B cell (primary cell): ENCODE results near the gene CACNB4. TPM values are rescaled to one million over a fixed set of nuclear protein-coding genes. Genes with fewer than 3 reads are reported as not detected.

Experiments used
- ATAC-seq: fragments of 200-7000 bp; cut with Tn5 transposase; one replicate; pipeline ENCODE4 v1.10.0; 2021; ENCODE audit warnings: low read depth, mild to moderate bottlenecking, moderate number of reproducible peaks, moderate library complexity
- CTCF ChIA-PET: fragments of 350-600 bp; sonication (Branson Sonifier 250); formaldehyde crosslinking; loops from one replicate; lab custom pipeline; 2021; ENCODE audit warnings: antibody characterized with exemption, inconsistent platforms; lab: Charles Lee
- POLR2A ChIA-PET: fragments of 350-600 bp; sonication (Branson Sonifier 250); formaldehyde crosslinking; loops from one replicate; lab custom pipeline; 2021; ENCODE audit warnings: antibody characterized with exemption; lab: Charles Lee
- DNase-seq: peaks from one replicate; pipeline ENCODE4 v3.0.0; 2013
- H2AFZ ChIP-seq: 2 replicates; pipeline ENCODE4 v1.6.1; 2012; ENCODE audit warnings: mild to moderate bottlenecking, low read depth, low read length; ENCODE audit not compliant: insufficient read depth, poor library complexity, severe bottlenecking
- H3K27ac ChIP-seq, 2 donors: 1 replicate in 1 of 2; 2 replicates in 1 of 2; pipeline ENCODE4 v1.5.1; 2012 to 2013; ENCODE audit warnings: low read length in 2 of 2, mild to moderate bottlenecking in 2 of 2, moderate library complexity in 1 of 2
- H3K27me3 ChIP-seq, 4 experiments: fragments of 200-600 bp in 1 of 4; sonication (generic) in 1 of 4; replicated peaks in 1 of 4; 1 replicate in 2 of 4; 2 replicates in 2 of 4; pipeline versions ENCODE4 v1.6.1 to v1.7.0; 2013 to 2016; ENCODE audit warnings: low read length in 3 of 4, mild to moderate bottlenecking in 2 of 4, mixed read lengths in 1 of 4, moderate library complexity in 1 of 4; ENCODE audit not compliant: insufficient read depth in 4 of 4, control insufficient read depth in 3 of 4; ENCODE audit errors: control extremely low read depth in 1 of 4
- H3K36me3 ChIP-seq, 2 experiments: replicated peaks in 1 of 2; 1 replicate in 1 of 2; 2 replicates in 1 of 2; pipeline versions ENCODE4 v1.6.1 to v1.7.1; 2013; ENCODE audit warnings: low read length in 1 of 2; ENCODE audit not compliant: insufficient read depth in 2 of 2, control insufficient read depth in 1 of 2; ENCODE audit errors: control extremely low read depth in 1 of 2, extremely low read depth in 1 of 2
- H3K4me1 ChIP-seq, 2 donors: fragments of 200-600 bp in 1 of 2; sonication (generic) in 1 of 2; 1 replicate in 1 of 2; 2 replicates in 1 of 2; pipeline versions ENCODE4 v1.5.1 to v1.6.1; 2013 to 2017; ENCODE audit warnings: low read length in 2 of 2; ENCODE audit not compliant: control insufficient read depth in 2 of 2, insufficient read depth in 2 of 2
- H3K4me2 ChIP-seq: replicated peaks from 2 replicates; pipeline ENCODE3; 2012; ENCODE audit warnings: mild to moderate bottlenecking, low read depth, low read length; ENCODE audit not compliant: poor library complexity, severe bottlenecking
- H3K4me3 ChIP-seq, 5 experiments: fragments of 200-600 bp in 1 of 5; sonication (generic) in 1 of 5; 1 replicate in 3 of 5; 2 replicates in 2 of 5; pipeline versions ENCODE4 v1.5.1 to v1.7.0; 2011 to 2016; ENCODE audit warnings: low read length in 4 of 5, mild to moderate bottlenecking in 4 of 5, low read depth in 2 of 5, control low read depth in 1 of 5, moderate library complexity in 1 of 5; ENCODE audit not compliant: insufficient read depth in 1 of 5; ENCODE audit errors: control extremely low read depth in 1 of 5, extremely low read depth in 1 of 5
- H3K79me2 ChIP-seq: fragments of 200-600 bp; sonication (generic); one replicate; pipeline ENCODE4 v1.6.0; 2016; ENCODE audit warnings: low read length; ENCODE audit not compliant: control insufficient read depth, insufficient read depth
- H3K9ac ChIP-seq: fragments of 200-600 bp; sonication (generic); 2 replicates; pipeline ENCODE4 v1.6.1; 2017; ENCODE audit warnings: mild to moderate bottlenecking, low read length, moderate library complexity
- H3K9me3 ChIP-seq, 3 donors: one replicate each; pipeline versions ENCODE4 v1.6.1 to v1.7.1; 2013; ENCODE audit warnings: low read length in 2 of 3; ENCODE audit not compliant: control insufficient read depth in 2 of 3, insufficient read depth in 1 of 3; ENCODE audit errors: control extremely low read depth in 1 of 3
- H4K20me1 ChIP-seq: 2 replicates; pipeline ENCODE4 v1.6.0; 2012; ENCODE audit warnings: mild to moderate bottlenecking, low read length; ENCODE audit not compliant: insufficient read depth, control insufficient read depth, poor library complexity, severe bottlenecking
- H3K27ac Mint-ChIP-seq: one replicate; pipeline ENCODE4 v1.8.0; 2021; ENCODE audit warnings: mixed read lengths
- H3K27me3 Mint-ChIP-seq: one replicate; pipeline ENCODE4 v1.8.0; 2021; ENCODE audit warnings: mixed read lengths
- H3K4me1 Mint-ChIP-seq: one replicate; pipeline ENCODE4 v1.8.0; 2021; ENCODE audit warnings: mixed read lengths
- H3K4me3 Mint-ChIP-seq: one replicate; pipeline ENCODE4 v1.8.0; 2021; ENCODE audit warnings: mixed read lengths
- H3K9me3 Mint-ChIP-seq: one replicate; pipeline ENCODE4 v1.8.0; 2022; ENCODE audit warnings: mixed read lengths; ENCODE audit not compliant: insufficient read depth
- EZH2 ChIP-seq: IDR thresholded peaks from 2 replicates; pipeline ENCODE4 v1.6.1; 2012; ENCODE audit warnings: borderline replicate concordance, low read depth, mild to moderate bottlenecking, moderate library complexity, low read length; ENCODE audit not compliant: insufficient read depth, poor library complexity, severe bottlenecking
- WGBS: methylation state at CpG from one replicate; pipeline ENCODE4 v1.1.5; 2013; ENCODE audit warnings: missing lambda C conversion rate; ENCODE audit not compliant: insufficient coverage; 5-methylcytosine and 5-hydroxymethylcytosine counted together
- intact Hi-C: fragments of 100-400 bp; cut with micrococcal nuclease; formaldehyde crosslinking; loops from one replicate; pipeline ENCODE4 v1.10.0; 2022
- polyA plus RNA-seq: library from polyadenylated mRNA; depleted of rRNA; stranded (reverse); fragments of >200 nt; gene quantifications from 2 replicates; pipeline ENCODE4 v1.2.3, GENCODE V29; 2012
- total RNA-seq, 2 donors: library from RNA; stranded (reverse); fragments of 120-200 nt in 1 of 2; gene quantifications; 1 replicate in 1 of 2; 2 replicates in 1 of 2; pipeline versions ENCODE4 v1.2.3 to v1.2.4, GENCODE V29; 2013 to 2022
- TF ChIP-seq, protein P1 (sequence below): fragments of 200-600 bp; IDR thresholded peaks from one replicate; pipeline ENCODE4 v1.8.0; 2022; ENCODE audit warnings: antibody characterized with exemption, mild to moderate bottlenecking

CACNB4 gene
- total and polyA plus RNA-seq, 2 donors (not counting 1 experiment from before 2014, with no cell fraction given): 0.12 to 1.4 TPM

DNA sequence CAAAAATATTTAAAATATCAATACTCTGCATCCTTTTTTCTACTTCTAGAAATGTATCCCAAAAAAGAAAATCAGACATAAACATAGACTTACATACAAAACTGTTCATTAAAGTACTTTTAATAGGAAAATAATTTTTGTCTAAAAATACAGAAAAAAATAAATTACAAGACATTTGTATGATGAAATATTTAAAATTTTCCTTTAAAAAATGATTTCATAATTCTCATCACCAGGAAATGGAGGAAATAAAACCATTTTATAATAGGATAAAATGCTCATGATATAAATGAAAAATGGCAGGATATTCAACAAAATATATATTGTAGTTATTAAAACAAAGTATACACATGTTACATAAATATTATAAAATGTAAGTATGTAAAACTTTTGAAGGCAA lies 295.0 kb downstream of the CACNB4 start:
- Histone ChIP-seq H3K79me2 (no peaks in the 10 kb centered on the region), H2AFZ (no peak overlapping the region), H3K4me2 (no peak overlapping the region), H4K20me1 (no peaks in the 10 kb centered on the region), H3K4me1 (peaks cover 3 to 10% of the 10 kb centered on the region in 2 donors), H3K27me3 (no peaks in the 10 kb centered on the region), H3K4me3 (no peak overlapping the region), H3K36me3 (peaks cover 18 to 29% of the 10 kb centered on the region in 2 experiments), H3K9me3 (no peaks in the 10 kb centered on the region), H3K9ac (no peak overlapping the region), H3K27ac (no peak overlapping the region)
- Mint-ChIP-seq H3K27ac (no peak overlapping the region), H3K27me3 (no peaks in the 10 kb centered on the region), H3K4me3 (no peak overlapping the region), H3K9me3 (no peaks in the 10 kb centered on the region), H3K4me1 (peaks cover 6% of the 10 kb centered on the region)
- TF ChIP-seq, protein P1, sequence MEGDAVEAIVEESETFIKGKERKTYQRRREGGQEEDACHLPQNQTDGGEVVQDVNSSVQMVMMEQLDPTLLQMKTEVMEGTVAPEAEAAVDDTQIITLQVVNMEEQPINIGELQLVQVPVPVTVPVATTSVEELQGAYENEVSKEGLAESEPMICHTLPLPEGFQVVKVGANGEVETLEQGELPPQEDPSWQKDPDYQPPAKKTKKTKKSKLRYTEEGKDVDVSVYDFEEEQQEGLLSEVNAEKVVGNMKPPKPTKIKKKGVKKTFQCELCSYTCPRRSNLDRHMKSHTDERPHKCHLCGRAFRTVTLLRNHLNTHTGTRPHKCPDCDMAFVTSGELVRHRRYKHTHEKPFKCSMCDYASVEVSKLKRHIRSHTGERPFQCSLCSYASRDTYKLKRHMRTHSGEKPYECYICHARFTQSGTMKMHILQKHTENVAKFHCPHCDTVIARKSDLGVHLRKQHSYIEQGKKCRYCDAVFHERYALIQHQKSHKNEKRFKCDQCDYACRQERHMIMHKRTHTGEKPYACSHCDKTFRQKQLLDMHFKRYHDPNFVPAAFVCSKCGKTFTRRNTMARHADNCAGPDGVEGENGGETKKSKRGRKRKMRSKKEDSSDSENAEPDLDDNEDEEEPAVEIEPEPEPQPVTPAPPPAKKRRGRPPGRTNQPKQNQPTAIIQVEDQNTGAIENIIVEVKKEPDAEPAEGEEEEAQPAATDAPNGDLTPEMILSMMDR: no peak
- TF ChIP-seq EZH2: no peak
- POLR2A ChIA-PET: no interaction called here
- ATAC-seq: no peak
- CTCF ChIA-PET: interaction anchor here (0.6 kb wide), 1 partner anchor 142 kb away, joined by 3 read pairs; no protein-coding TSS in a partner anchor
- intact Hi-C loops: no loop called here
- DNase-seq: no peak

- no peaks in the 10 kb centered on the region for H3K9me3 ChIP-seq
- H3K9ac ChIP-seq: no peak overlapping the region
- TF ChIP-seq, protein P1: no peak
- TF ChIP-seq EZH2: no peak
- ChIA-PET POLR2A (no interaction called here), CTCF (interaction anchor here (1.0 to 1.2 kb wide), 2 partner anchors 10 to 14 kb away, joined by 3 read pairs; no protein-coding TSS in a partner anchor)
- intact Hi-C loops: no loop called here
- no peaks in the 10 kb centered on the region for H3K27me3 Mint-ChIP-seq
- H3K4me3 ChIP-seq: no peak overlapping the region
- no peak for DNase-seq
- H3K27ac ChIP-seq: no peak overlapping the region
- H3K4me1 ChIP-seq: peaks cover 0 to 6% of the 10 kb centered on the region in 2 donors
- H3K27me3 ChIP-seq: no peaks in the 10 kb centered on the region
- no peak overlapping the region for H3K4me2 ChIP-seq
- H3K79me2 ChIP-seq: no peaks in the 10 kb centered on the region
- H3K4me1 Mint-ChIP-seq: peaks cover 2% of the 10 kb centered on the region
- no peak overlapping the region for H2AFZ ChIP-seq
- no peaks in the 10 kb centered on the region for H3K9me3 Mint-ChIP-seq
- H4K20me1 ChIP-seq: no peaks in the 10 kb centered on the region
- no peak overlapping the region for H3K27ac Mint-ChIP-seq
- ATAC-seq: no peak
- H3K36me3 ChIP-seq: peaks cover 18 to 29% of the 10 kb centered on the region in 2 experiments
- no peak overlapping the region for H3K4me3 Mint-ChIP-seq
- WGBS: no CpG with 5 or more reads among the region's 2 CpGs
These were observed 296.5 kb downstream of the CACNB4 start for GRCh38 chr2:151802315-151802714.
